Hepatocyte (in vitro differentiated cells): ENCODE data around the gene YLPM1.

ENCODE experiments used
- EZH2phosphoT487 ChIP-seq: fragments of 200-600 bp; sonication (generic); IDR thresholded peaks from one replicate; pipeline ENCODE4 v1.6.1; 2018; ENCODE audit warnings: antibody characterized with exemption, mild to moderate bottlenecking, low read depth, moderate library complexity; ENCODE audit not compliant: unreplicated experiment, severe bottlenecking
- TF ChIP-seq, protein P1 (sequence below): fragments of 200-600 bp; sonication (generic); IDR thresholded peaks from 2 replicates; pipeline ENCODE4 v1.5.1; 2016; ENCODE audit warnings: antibody characterized with exemption, mild to moderate bottlenecking; ENCODE audit not compliant: poor library complexity

GRCh38 chr14:74834692-74835392, 71.7 kb downstream of the YLPM1 start:
- TF ChIP-seq, protein P1, sequence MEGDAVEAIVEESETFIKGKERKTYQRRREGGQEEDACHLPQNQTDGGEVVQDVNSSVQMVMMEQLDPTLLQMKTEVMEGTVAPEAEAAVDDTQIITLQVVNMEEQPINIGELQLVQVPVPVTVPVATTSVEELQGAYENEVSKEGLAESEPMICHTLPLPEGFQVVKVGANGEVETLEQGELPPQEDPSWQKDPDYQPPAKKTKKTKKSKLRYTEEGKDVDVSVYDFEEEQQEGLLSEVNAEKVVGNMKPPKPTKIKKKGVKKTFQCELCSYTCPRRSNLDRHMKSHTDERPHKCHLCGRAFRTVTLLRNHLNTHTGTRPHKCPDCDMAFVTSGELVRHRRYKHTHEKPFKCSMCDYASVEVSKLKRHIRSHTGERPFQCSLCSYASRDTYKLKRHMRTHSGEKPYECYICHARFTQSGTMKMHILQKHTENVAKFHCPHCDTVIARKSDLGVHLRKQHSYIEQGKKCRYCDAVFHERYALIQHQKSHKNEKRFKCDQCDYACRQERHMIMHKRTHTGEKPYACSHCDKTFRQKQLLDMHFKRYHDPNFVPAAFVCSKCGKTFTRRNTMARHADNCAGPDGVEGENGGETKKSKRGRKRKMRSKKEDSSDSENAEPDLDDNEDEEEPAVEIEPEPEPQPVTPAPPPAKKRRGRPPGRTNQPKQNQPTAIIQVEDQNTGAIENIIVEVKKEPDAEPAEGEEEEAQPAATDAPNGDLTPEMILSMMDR, result no peak
- no peak for TF ChIP-seq EZH2phosphoT487
